HCT116 (cell line): ENCODE results near the gene DIPK1A. TPM values are rescaled to one million over a fixed set of nuclear protein-coding genes. Genes with fewer than 3 reads are reported as not detected.

Experiments used
- ATAC-seq: fragments of 200-7000 bp; cut with Tn5 transposase; 2 replicates; pipeline ENCODE4 v1.9.1; 2020; ENCODE audit warnings: mild to moderate bottlenecking, moderate library complexity
- BruUV-seq: library from RNA; stranded (reverse); fragments of 400-500 nt; replicated peaks from 2 replicates; lab custom pipeline; 2021; lab: Mats Ljungman, UMichigan
- CTCF ChIA-PET: fragments of 300-600 bp; sonication (Branson Sonifier 250); formaldehyde crosslinking; loops from one replicate; lab custom pipeline; 2021; ENCODE audit warnings: antibody characterized with exemption; lab: Charles Lee
- POLR2A ChIA-PET: fragments of 300-600, 350-600 bp; sonication (Branson Sonifier 250); formaldehyde crosslinking; loops from one replicate; lab custom pipeline; 2021; ENCODE audit warnings: antibody characterized with exemption; lab: Charles Lee
- RAD21 ChIA-PET, 2 experiments: fragments of 300-600 bp; sonication (Branson Sonifier 250); formaldehyde crosslinking; loops; one replicate each; lab custom pipeline; 2023; ENCODE audit warnings: low total read pairs in 2 of 2; ENCODE audit not compliant: uncharacterized antibody in 2 of 2, unreplicated experiment in 2 of 2, low non-redundant PET in 1 of 2; lab: Charles Lee
- DNase-seq: peaks from one replicate; pipeline ENCODE4 v3.0.0-alpha.2; 2010; ENCODE audit warnings: low read depth, low spot score
- H2AFZ ChIP-seq: fragments of 200-600 bp; shearing (Covaris generic), sonication (generic); 2 replicates; pipeline ENCODE4 v1.6.1; 2017; ENCODE audit warnings: low read depth, mixed run types, mixed read lengths, antibody characterized with exemption, low read length; ENCODE audit not compliant: poor library complexity, severe bottlenecking
- H3K27ac ChIP-seq: 2 replicates; pipeline ENCODE4 v1.5.1; 2012; ENCODE audit warnings: low read depth, low read length
- H3K27me3 ChIP-seq: fragments of 200-600 bp; sonication (generic); 2 replicates; pipeline ENCODE4 v1.6.1; 2016; ENCODE audit warnings: mixed run types, low read length, mixed read lengths; ENCODE audit not compliant: insufficient read depth
- H3K36me3 ChIP-seq, 2 experiments: fragments of 200-500 bp in 1 of 2; fragments of 200-600 bp in 1 of 2; sonication (Bioruptor generic) in 1 of 2; sonication (generic) in 1 of 2; 2 replicates each; pipeline versions ENCODE4 v1.5.1 to v1.6.1; 2014 to 2016; ENCODE audit warnings: low read length in 2 of 2, inconsistent platforms in 1 of 2, mixed read lengths in 1 of 2, mixed run types in 1 of 2; ENCODE audit not compliant: insufficient read depth in 2 of 2, control insufficient read depth in 1 of 2
- H3K4me1 ChIP-seq, 2 experiments: fragments of 200-600 bp in 1 of 2; sonication (generic) in 1 of 2; 2 replicates each; pipeline versions ENCODE4 v1.5.1 to v1.6.1; 2012 to 2017; ENCODE audit warnings: low read length in 2 of 2, inconsistent platforms in 1 of 2, mild to moderate bottlenecking in 1 of 2, mixed read lengths in 1 of 2, mixed run types in 1 of 2, moderate library complexity in 1 of 2; ENCODE audit not compliant: insufficient read depth in 2 of 2, control insufficient read depth in 1 of 2
- H3K4me2 ChIP-seq: fragments of 200-600 bp; sonication (generic); 2 replicates; pipeline ENCODE4 v1.6.1; 2017; ENCODE audit warnings: mixed run types, low read length, mixed read lengths
- H3K4me3 ChIP-seq, 2 experiments: fragments of 200-600 bp in 1 of 2; sonication (generic) in 1 of 2; replicated peaks in 1 of 2; 2 replicates each; pipeline ENCODE4 v1.5.1; 2011 to 2016; ENCODE audit warnings: low read length in 2 of 2, control low read depth in 1 of 2, low read depth in 1 of 2, mild to moderate bottlenecking in 1 of 2, mixed read lengths in 1 of 2, mixed run types in 1 of 2
- H3K79me2 ChIP-seq: fragments of 200-600 bp; sonication (generic); 2 replicates; pipeline ENCODE4 v1.6.1; 2017; ENCODE audit warnings: mild to moderate bottlenecking, mixed run types, low read length, moderate library complexity, mixed read lengths; ENCODE audit not compliant: insufficient read depth
- H3K9ac ChIP-seq: fragments of 200-600 bp; sonication (generic); 2 replicates; pipeline ENCODE4 v1.6.1; 2016; ENCODE audit warnings: low read length, mixed read lengths
- H3K9me2 ChIP-seq: fragments of 200-600 bp; sonication (generic), shearing (Covaris generic); 2 replicates; pipeline ENCODE4 v1.6.1; 2017; ENCODE audit warnings: mixed run types, mild to moderate bottlenecking, moderate library complexity; ENCODE audit not compliant: insufficient read depth
- H3K9me3 ChIP-seq, 2 experiments: fragments of 200-500 bp in 1 of 2; fragments of 200-600 bp in 1 of 2; sonication (Bioruptor generic) in 1 of 2; sonication (generic) in 1 of 2; 2 replicates each; pipeline ENCODE4 v1.6.1; 2014 to 2017; ENCODE audit warnings: low read length in 2 of 2, mixed read lengths in 2 of 2, inconsistent platforms in 1 of 2, low read depth in 1 of 2, mild to moderate bottlenecking in 1 of 2, mixed run types in 1 of 2, moderate library complexity in 1 of 2; ENCODE audit not compliant: control insufficient read depth in 1 of 2, insufficient read depth in 1 of 2
- H4K20me1 ChIP-seq: fragments of 200-600 bp; sonication (generic), shearing (Covaris generic); 2 replicates; pipeline ENCODE4 v1.6.1; 2017; ENCODE audit warnings: mixed run types, mild to moderate bottlenecking, moderate library complexity; ENCODE audit not compliant: insufficient read depth
- CBX3 ChIP-seq: IDR thresholded peaks from 2 replicates; pipeline ENCODE4 v1.6.1; 2012; ENCODE audit warnings: low read depth
- EZH2phosphoT487 ChIP-seq: fragments of 200-600 bp; IDR thresholded peaks from 2 replicates; pipeline ENCODE4 v1.6.1; 2018; ENCODE audit warnings: antibody characterized with exemption, borderline replicate concordance
- FOSL1 ChIP-seq: IDR thresholded peaks from 2 replicates; pipeline ENCODE4 v1.6.1; 2012; ENCODE audit warnings: low read depth
- JUND ChIP-seq: IDR thresholded peaks from 2 replicates; pipeline ENCODE4 v1.6.1; 2012
- POLR2A ChIP-seq: IDR thresholded peaks from 2 replicates; pipeline ENCODE4 v1.7.0; 2011; ENCODE audit warnings: borderline replicate concordance; ENCODE audit not compliant: insufficient read depth, insufficient read length; ENCODE audit errors: extremely low read depth
- POLR2AphosphoS5 ChIP-seq: IDR thresholded peaks from 2 replicates; pipeline ENCODE4 v1.6.1; 2011; ENCODE audit warnings: mild to moderate bottlenecking, low read depth, low read length, moderate library complexity
- SIN3A ChIP-seq: IDR thresholded peaks from 2 replicates; pipeline ENCODE4 v1.6.1; 2012; ENCODE audit warnings: low read depth
- TCF7L2 ChIP-seq: IDR thresholded peaks from 2 replicates; pipeline ENCODE4 v1.7.0; 2011; ENCODE audit warnings: borderline replicate concordance, inconsistent platforms; ENCODE audit not compliant: insufficient read depth, insufficient read length; ENCODE audit errors: extremely low read depth
- ZNF274 ChIP-seq: fragments of 200-500 bp; sonication (Bioruptor generic); IDR thresholded peaks from 2 replicates; pipeline ENCODE4 v1.6.1; 2014; ENCODE audit warnings: mild to moderate bottlenecking, low read depth, low read length, inconsistent platforms
- intact Hi-C: fragments of 100-400 bp; cut with micrococcal nuclease; formaldehyde crosslinking; loops from 2 replicates; pipeline ENCODE4 v1.10.0; 2022
- total RNA-seq: library from RNA; stranded (reverse); gene quantifications from one replicate; pipeline ENCODE4 v1.2.1, GENCODE V29; 2021; ENCODE audit not compliant: unreplicated experiment
- TF ChIP-seq, protein P1 (sequence below): IDR thresholded peaks from 2 replicates; pipeline ENCODE4 v1.6.1; 2011; ENCODE audit warnings: mild to moderate bottlenecking, low read length, moderate library complexity; ENCODE audit not compliant: insufficient replicate concordance; ENCODE audit errors: extremely low read depth
- TF ChIP-seq, protein P2 (sequence below), 3 experiments: fragments of 200-600 bp in 1 of 3; sonication (generic) in 1 of 3; IDR thresholded peaks in 2 of 3; conservative IDR thresholded peaks in 1 of 3; 2 replicates each; pipeline ENCODE4 v1.5.1; 2012 to 2017; ENCODE audit warnings: low read depth in 2 of 3, low read length in 2 of 3, antibody characterized with exemption in 1 of 3, borderline replicate concordance in 1 of 3, control low read depth in 1 of 3, mild to moderate bottlenecking in 1 of 3, mixed read lengths in 1 of 3, mixed run types in 1 of 3, moderate library complexity in 1 of 3; ENCODE audit not compliant: insufficient read depth in 1 of 3

DIPK1A gene
- total RNA-seq, 1 experiment from 2014 or later = 4.3 TPM

DNA sequence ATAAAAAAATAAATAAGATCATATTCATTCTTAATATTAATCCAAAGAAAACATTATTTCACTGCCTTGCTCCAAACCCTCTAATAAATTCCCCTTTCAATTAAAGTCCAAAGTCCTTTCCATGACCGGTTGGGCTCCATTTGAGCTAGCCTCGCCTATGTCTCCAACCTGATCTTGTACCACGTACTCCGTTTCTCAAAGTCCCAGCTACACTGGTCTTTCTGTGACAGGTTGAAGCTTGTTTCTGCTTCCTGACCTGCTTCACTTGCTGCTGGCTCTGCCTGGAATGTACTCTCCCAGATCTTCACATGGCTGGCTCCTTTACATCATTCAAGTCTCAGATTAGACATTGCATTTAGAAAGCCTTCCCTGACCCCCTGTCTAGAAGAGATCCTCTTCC is 113.1 kb downstream of the DIPK1A start (continued):
- TF ChIP-seq, protein P1, sequence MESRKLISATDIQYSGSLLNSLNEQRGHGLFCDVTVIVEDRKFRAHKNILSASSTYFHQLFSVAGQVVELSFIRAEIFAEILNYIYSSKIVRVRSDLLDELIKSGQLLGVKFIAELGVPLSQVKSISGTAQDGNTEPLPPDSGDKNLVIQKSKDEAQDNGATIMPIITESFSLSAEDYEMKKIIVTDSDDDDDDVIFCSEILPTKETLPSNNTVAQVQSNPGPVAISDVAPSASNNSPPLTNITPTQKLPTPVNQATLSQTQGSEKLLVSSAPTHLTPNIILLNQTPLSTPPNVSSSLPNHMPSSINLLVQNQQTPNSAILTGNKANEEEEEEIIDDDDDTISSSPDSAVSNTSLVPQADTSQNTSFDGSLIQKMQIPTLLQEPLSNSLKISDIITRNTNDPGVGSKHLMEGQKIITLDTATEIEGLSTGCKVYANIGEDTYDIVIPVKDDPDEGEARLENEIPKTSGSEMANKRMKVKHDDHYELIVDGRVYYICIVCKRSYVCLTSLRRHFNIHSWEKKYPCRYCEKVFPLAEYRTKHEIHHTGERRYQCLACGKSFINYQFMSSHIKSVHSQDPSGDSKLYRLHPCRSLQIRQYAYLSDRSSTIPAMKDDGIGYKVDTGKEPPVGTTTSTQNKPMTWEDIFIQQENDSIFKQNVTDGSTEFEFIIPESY = no peak
- TF ChIP-seq, protein P2, sequence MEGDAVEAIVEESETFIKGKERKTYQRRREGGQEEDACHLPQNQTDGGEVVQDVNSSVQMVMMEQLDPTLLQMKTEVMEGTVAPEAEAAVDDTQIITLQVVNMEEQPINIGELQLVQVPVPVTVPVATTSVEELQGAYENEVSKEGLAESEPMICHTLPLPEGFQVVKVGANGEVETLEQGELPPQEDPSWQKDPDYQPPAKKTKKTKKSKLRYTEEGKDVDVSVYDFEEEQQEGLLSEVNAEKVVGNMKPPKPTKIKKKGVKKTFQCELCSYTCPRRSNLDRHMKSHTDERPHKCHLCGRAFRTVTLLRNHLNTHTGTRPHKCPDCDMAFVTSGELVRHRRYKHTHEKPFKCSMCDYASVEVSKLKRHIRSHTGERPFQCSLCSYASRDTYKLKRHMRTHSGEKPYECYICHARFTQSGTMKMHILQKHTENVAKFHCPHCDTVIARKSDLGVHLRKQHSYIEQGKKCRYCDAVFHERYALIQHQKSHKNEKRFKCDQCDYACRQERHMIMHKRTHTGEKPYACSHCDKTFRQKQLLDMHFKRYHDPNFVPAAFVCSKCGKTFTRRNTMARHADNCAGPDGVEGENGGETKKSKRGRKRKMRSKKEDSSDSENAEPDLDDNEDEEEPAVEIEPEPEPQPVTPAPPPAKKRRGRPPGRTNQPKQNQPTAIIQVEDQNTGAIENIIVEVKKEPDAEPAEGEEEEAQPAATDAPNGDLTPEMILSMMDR (IDR thresholded peaks at IDR 0.05 in 2 of 3, conservative IDR thresholded peaks at IDR 0.05 in 1 of 3; ENCODE audit: borderline replicate concordance in 1 of 3, insufficient read depth in 1 of 3, low read depth in 2 of 3, low read length in 2 of 3) = no peak

DNA sequence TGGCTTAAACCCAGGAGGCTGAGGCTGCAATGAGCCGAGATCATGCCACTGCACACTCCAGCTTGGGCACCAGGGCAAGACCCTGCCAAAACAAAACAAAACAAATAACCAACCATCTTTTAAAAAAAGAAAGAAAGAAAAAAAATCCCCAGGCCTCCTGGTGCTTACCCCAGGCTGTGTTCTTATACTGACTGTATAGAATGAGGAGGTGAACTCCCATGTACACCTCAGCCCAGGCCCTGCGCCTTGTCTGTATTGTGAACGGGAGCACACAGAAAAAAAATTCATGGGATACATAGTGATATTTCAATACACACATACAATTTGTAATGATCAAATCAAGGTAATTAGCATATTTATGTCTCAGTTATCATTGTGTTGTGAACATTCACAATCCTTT is 115.4 kb downstream of the DIPK1A start:
- Histone ChIP-seq H3K4me2 (no peak overlapping the region), H4K20me1 (peaks cover 23% of the 10 kb centered on the region; the same call in 1 of the 2 replicates), H3K9me2 (no peaks in the 10 kb centered on the region), H3K27ac (no peak overlapping the region), H3K27me3 (no peaks in the 10 kb centered on the region), H3K36me3 (peaks cover 20 to 24% of the 10 kb centered on the region in 2 experiments), H3K4me1 (no peaks in the 10 kb centered on the region), H3K9ac (no peak overlapping the region), H3K9me3 (no peaks in the 10 kb centered on the region), H2AFZ (no peak overlapping the region), H3K4me3 (no peak overlapping the region), H3K79me2 (peaks cover 5% of the 10 kb centered on the region; the same call in 1 of the 2 replicates)
- POLR2A ChIA-PET = no interaction called here
- no peak for ATAC-seq
- DNase-seq = no peak
- CTCF ChIA-PET = no interaction called here
- RAD21 ChIA-PET = no interaction called here
- intact Hi-C loops = no loop called here
- no TSS peak for BruUV-seq
- TF ChIP-seq POLR2AphosphoS5 = no peak
- TF ChIP-seq POLR2A = no peak
- no peak for TF ChIP-seq CBX3
- TF ChIP-seq EZH2phosphoT487 = no peak
- no peak for TF ChIP-seq TCF7L2
- TF ChIP-seq, protein P1 = no peak
- no peak for TF ChIP-seq SIN3A
- no peak for TF ChIP-seq JUND
- TF ChIP-seq, protein P2 (IDR thresholded peaks at IDR 0.05 in 2 of 3, conservative IDR thresholded peaks at IDR 0.05 in 1 of 3; ENCODE audit: borderline replicate concordance in 1 of 3, insufficient read depth in 1 of 3, low read depth in 2 of 3, low read length in 2 of 3) = no peak
- TF ChIP-seq FOSL1 = no peak
- no peak for TF ChIP-seq ZNF274
